ENCODE data around the gene OVCH1.

Gene OVCH1

DNA sequence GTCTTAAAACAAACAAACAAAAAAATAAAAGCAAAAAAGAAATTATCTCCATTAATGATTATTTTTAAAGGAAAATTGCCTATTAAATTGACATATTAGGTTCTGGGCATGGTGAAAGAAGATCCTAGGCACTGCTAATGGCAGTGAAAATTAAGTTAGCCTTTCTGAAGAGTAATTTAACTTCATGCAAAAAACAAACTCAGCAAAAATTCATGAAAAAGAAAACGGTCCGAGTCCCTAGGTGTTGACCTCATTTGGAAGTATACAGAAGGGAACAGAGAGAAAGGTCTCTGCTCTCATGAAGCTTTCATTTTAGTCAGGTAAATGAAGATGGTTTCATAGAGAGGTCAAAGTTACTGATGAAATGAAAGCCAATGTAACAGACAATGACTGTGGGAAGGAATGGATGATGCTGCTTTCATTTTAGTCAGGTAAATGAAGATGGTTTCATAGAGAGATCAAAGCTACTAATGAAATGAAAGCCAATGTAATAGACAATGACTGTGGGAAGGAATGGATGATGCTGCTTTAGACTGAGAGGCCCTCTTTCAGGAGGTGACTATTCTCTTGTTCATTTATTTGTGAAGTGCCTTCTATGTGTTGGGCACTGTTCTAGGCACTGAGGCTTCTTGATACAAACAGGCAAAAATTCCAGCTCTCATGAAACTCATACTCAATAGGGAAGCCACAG, 50.1 kb downstream of the OVCH1 start:
- Histone ChIP-seq H4K20me1 (ENCODE audit: control insufficient read depth, insufficient read depth, low read depth, low read length) (no peaks in the 10 kb centered on the region), H3K27me3 (ENCODE audit: control insufficient read depth, low read length) (no peaks in the 10 kb centered on the region), H3K9me3 (ENCODE audit: control insufficient read depth, insufficient read depth, low read length) (no peaks in the 10 kb centered on the region), H3K4me1 (ENCODE audit: control insufficient read depth, low read length) (no peaks in the 10 kb centered on the region), H3K4me3 (ENCODE audit: low read length) (no peak overlapping the region), H3K36me3 (ENCODE audit: control insufficient read depth, low read length) (no peaks in the 10 kb centered on the region), H3K4me2 (ENCODE audit: low read length) (no peak overlapping the region), H3K27ac (ENCODE audit: low read depth, low read length) (no peak overlapping the region), H3F3A (ENCODE audit: control insufficient read depth, insufficient read depth) (no peaks in the 10 kb centered on the region), H3K79me2 (ENCODE audit: control insufficient read depth, low read length) (no peaks in the 10 kb centered on the region), H3K9me2 (replicated peaks; ENCODE audit: control insufficient read depth, low read length) (no peaks in the 10 kb centered on the region)
- TF ChIP-seq EZH2phosphoT487 (IDR thresholded peaks at IDR 0.05; ENCODE audit: borderline replicate concordance, low read length): no peak
- TF ChIP-seq, protein P1, sequence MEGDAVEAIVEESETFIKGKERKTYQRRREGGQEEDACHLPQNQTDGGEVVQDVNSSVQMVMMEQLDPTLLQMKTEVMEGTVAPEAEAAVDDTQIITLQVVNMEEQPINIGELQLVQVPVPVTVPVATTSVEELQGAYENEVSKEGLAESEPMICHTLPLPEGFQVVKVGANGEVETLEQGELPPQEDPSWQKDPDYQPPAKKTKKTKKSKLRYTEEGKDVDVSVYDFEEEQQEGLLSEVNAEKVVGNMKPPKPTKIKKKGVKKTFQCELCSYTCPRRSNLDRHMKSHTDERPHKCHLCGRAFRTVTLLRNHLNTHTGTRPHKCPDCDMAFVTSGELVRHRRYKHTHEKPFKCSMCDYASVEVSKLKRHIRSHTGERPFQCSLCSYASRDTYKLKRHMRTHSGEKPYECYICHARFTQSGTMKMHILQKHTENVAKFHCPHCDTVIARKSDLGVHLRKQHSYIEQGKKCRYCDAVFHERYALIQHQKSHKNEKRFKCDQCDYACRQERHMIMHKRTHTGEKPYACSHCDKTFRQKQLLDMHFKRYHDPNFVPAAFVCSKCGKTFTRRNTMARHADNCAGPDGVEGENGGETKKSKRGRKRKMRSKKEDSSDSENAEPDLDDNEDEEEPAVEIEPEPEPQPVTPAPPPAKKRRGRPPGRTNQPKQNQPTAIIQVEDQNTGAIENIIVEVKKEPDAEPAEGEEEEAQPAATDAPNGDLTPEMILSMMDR (IDR thresholded peaks at IDR 0.05; ENCODE audit: low read depth, low read length, poor library complexity, severe bottlenecking): no peak

- H3K4me1 ChIP-seq (ENCODE audit: control insufficient read depth, low read length): no peaks in the 10 kb centered on the region
- no peak overlapping the region for H3K4me2 ChIP-seq (ENCODE audit: low read length)
- no peaks in the 10 kb centered on the region; the same call in 1 of the 2 replicates for H3K9me3 ChIP-seq (ENCODE audit: control insufficient read depth, insufficient read depth, low read length)
- H4K20me1 ChIP-seq (ENCODE audit: control insufficient read depth, insufficient read depth, low read depth, low read length): no peaks in the 10 kb centered on the region
- no peaks in the 10 kb centered on the region for H3K79me2 ChIP-seq (ENCODE audit: control insufficient read depth, low read length)
- H3K27me3 ChIP-seq (ENCODE audit: control insufficient read depth, low read length): no peaks in the 10 kb centered on the region
- H3F3A ChIP-seq (ENCODE audit: control insufficient read depth, insufficient read depth): no peaks in the 10 kb centered on the region
- H3K27ac ChIP-seq (ENCODE audit: low read depth, low read length): no peak overlapping the region
- no peaks in the 10 kb centered on the region for H3K36me3 ChIP-seq (ENCODE audit: control insufficient read depth, low read length)
- TF ChIP-seq EZH2phosphoT487 (IDR thresholded peaks at IDR 0.05; ENCODE audit: borderline replicate concordance, low read length): no peak
- TF ChIP-seq, protein P1 (IDR thresholded peaks at IDR 0.05; ENCODE audit: low read depth, low read length, poor library complexity, severe bottlenecking): no peak
- no peaks in the 10 kb centered on the region for H3K9me2 ChIP-seq (replicated peaks; ENCODE audit: control insufficient read depth, low read length)
- H3K4me3 ChIP-seq (ENCODE audit: low read length): no peak overlapping the region
Measured at GRCh38 chr12:29439506-29439905, 58.0 kb downstream of the OVCH1 start.

GRCh38 chr12:29438752-29439408, 58.6 kb downstream of the OVCH1 start:
- Histone ChIP-seq H3K27ac (ENCODE audit: low read depth, low read length) (no peak overlapping the region), H3K4me3 (ENCODE audit: low read length) (no peak overlapping the region), H3K36me3 (ENCODE audit: control insufficient read depth, low read length) (no peaks in the 10 kb centered on the region), H3K4me1 (ENCODE audit: control insufficient read depth, low read length) (no peaks in the 10 kb centered on the region), H3K9me2 (replicated peaks; ENCODE audit: control insufficient read depth, low read length) (no peaks in the 10 kb centered on the region), H3K4me2 (ENCODE audit: low read length) (no peak overlapping the region), H3K79me2 (ENCODE audit: control insufficient read depth, low read length) (no peaks in the 10 kb centered on the region), H3K9me3 (ENCODE audit: control insufficient read depth, insufficient read depth, low read length) (no peaks in the 10 kb centered on the region; the same call in 1 of the 2 replicates), H4K20me1 (ENCODE audit: control insufficient read depth, insufficient read depth, low read depth, low read length) (no peaks in the 10 kb centered on the region), H3K27me3 (ENCODE audit: control insufficient read depth, low read length) (no peaks in the 10 kb centered on the region), H3F3A (ENCODE audit: control insufficient read depth, insufficient read depth) (no peaks in the 10 kb centered on the region)
- TF ChIP-seq EZH2phosphoT487 (IDR thresholded peaks at IDR 0.05; ENCODE audit: borderline replicate concordance, low read length): no peak
- TF ChIP-seq, protein P1 (IDR thresholded peaks at IDR 0.05; ENCODE audit: low read depth, low read length, poor library complexity, severe bottlenecking): no peak
